Fibroblast of skin of left biceps (primary cell): ENCODE measurements around the gene MRTFB.
"Not testable (repeated sequence)": the region's sequence is repeated elsewhere in the genome, so short reads cannot be mapped to it uniquely, and the experiment has no call there.

ENCODE experiments used
- DNase-seq, 2 experiments: peaks; one replicate each; pipeline ENCODE4 v3.0.0-alpha.2; 2013; ENCODE audit warnings: low read depth in 2 of 2

Gene MRTFB

DNA sequence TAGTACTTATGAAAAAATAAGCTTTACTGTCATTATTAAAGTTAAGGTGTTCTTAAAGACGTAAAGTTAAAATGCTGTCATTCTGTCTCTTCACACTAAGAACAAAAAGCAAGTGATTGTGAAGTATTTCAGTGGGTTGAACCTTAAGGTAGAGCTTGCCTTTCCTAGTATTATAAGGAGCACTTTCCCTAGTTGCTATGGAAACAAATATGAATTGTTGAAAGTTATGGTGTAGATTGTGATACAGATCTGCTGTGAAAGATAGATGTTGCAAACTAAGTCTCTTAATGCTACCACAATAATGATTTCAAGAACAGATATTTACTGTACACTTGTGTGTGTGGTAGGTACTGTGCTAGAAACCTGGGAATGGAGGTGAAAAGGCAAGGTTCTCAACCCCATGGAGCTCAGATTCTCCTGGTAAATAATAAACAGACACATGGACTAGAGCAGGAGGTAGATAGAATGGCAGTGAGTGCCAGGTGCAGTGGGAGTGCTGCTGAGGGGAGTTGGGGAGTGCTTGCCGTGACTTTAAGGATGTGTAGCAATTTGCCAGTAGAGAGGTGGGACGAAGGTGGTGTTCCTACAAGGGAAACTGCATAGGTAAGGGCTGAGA is 34.7 kb downstream of the MRTFB start:
- DNase-seq = no peak

DNA sequence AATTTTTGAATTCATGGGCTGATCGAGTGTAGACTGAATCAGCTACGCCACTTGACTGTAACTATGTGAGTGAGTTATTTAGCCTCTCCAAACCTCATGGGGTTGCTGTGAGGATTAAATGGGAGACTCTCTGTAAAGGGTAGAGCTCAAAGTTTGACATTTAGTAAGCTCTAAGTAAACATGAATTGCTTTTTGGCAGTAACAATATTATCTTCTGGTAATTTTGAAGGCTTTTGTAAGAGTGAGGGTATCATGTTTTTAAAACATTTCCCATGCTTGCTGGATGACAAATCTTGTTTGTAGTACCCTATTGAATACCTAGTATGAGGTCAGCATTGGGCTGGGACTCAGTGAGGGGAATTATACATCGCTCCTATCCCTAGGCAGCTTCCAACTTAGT is 35.3 kb downstream of the MRTFB start:
- no peak for DNase-seq

GRCh38 chr16:14106961-14107360 is 35.8 kb downstream of the MRTFB start:
- DNase-seq = no peak

GRCh38 chr16:14109077-14109775 is 38.1 kb downstream of the MRTFB start:
- DNase-seq = no peak

DNA sequence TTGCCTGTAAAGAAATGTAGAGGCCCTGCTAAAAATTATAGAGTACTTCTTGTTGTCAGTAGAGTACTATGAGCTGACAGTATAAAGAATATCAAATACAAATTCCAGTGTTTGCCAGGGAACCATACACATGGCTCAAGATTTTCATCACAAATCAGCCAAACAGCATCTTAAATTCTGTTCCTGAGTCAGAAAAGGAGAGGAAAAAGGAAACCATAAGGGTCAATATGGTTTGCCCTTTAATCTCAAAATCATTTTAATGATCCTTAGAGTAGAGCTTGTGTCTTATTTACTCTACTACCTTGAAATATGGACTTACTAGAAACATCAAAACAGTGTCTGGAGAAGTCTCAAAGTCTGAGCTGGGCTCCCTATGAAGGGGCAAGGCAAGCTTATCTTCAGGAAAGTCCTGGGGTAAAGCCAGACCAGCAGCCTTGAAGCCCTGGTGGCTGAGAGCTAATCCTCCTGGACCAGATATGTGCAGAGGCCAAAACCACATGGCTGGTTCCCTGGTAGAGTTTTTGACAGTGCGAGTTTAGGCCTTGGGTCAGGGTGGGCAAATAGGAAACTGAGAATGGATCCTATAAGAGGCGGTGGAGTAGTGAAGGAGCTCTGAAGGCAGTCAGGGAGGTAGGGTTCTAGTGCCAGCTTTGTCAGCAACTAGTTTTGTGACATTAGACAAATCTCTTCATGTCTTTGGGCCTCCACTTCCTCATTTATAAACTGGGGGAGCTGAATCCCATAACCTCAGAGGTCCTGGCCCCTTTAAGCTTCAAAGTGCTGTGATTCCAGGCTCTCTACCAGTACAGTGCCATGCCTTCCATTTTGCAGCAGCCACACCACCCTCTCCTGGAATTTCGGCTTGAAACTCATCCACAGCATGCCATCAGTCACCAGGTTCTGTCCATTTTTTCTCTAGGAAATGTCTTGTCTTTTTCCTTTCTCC is 38.9 kb downstream of the MRTFB start:
- DNase-seq = no peak

GRCh38 chr16:14110728-14111251 is 39.7 kb downstream of the MRTFB start:
- DNase-seq = no peak

GRCh38 chr16:14111713-14112538 is 40.8 kb downstream of the MRTFB start:
- no peak for DNase-seq

GRCh38 chr16:14112539-14112856 is 41.4 kb downstream of the MRTFB start:
- DNase-seq = no peak

GRCh38 chr16:14113344-14113743 is 42.2 kb downstream of the MRTFB start:
- no peak for DNase-seq

- no peak for DNase-seq
These were observed 45.9 kb downstream of the MRTFB start for GRCh38 chr16:14117051-14117450.

DNA sequence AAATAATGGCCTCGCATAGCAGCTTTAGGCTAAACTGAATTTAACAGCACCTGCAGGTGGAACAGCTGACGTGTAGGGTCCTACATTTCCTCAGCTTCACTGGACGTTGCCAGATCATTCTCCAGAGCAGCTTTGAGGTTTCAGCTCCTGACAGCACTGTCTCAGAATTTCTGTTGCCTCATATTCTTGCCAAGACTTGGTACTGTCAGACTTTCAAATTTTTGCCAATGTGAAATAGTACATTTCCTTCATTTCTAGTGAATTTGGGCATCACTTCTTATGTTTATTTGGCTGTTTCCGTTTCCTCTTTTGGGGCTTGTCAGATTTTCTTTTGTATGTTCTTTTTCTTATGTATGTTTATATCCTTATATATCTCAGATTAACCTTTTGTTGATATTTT is 48.7 kb downstream of the MRTFB start:
- DNase-seq = no peak

DNA sequence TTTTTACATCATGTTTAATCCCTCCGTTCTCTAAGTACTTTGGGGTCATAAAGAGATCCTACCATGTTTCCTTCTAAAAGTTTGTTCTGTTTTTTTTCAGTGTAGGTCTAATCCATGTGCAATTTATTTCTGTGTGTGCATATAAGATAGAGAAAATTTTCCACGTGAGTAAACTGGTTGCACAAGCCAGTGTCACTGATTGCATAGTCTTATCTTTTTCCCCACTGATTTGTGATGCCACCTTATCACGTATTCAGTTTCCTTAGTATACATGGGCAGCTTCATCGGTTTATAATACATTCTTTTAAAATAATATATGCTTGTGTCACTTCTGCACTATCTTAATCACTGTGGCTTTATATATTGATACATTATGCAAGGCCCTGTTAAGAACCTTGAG is 49.2 kb downstream of the MRTFB start:
- DNase-seq = no peak

DNA sequence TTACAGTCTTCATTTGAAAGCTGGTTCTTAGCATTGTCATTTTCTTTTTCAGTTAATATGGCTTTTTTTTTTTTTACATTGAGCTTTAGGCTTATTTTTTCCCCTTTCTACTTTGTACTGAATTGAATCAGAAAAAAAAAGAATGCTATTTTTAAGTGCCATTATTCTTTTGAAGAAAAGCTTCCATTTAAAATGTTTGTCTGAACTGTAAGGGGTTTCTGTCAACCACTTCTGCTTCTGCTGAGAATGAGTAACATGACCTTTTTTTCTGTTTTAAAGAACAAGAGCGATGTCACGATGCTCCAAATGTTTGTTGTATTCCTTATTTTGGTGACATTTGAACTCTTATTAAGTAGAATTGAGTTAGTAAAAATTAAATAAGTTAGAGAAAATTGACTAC is 50.0 kb downstream of the MRTFB start:
- no peak for DNase-seq

DNA sequence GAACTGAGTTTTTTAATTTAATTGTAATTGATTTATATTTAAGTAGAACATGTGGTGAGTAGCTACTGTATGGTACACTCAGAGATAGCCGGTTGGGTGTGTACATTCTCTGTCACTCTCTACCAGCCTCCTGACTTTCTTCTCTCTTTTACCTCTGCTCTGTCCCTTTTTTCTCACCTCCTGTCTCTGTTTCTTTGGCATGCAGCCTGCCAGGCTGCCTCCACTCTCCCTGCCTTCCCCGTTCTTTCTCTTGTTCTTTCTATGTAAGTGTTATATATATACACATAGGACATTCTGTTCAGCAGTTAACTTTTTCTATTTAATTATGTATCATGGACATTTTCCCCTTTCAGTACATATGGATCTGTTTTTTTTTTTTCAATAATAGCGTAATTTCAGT is 50.8 kb downstream of the MRTFB start:
- DNase-seq = no peak

GRCh38 chr16:14122430-14122829 is 51.3 kb downstream of the MRTFB start:
- not testable (repeated sequence) for DNase-seq

GRCh38 chr16:14125000-14125681 is 54.0 kb downstream of the MRTFB start:
- DNase-seq = no peak

GRCh38 chr16:14125708-14126107 is 54.6 kb downstream of the MRTFB start:
- DNase-seq = no peak

GRCh38 chr16:14128097-14128496 is 57.0 kb downstream of the MRTFB start:
- DNase-seq = no peak

- DNase-seq = no peak
These were observed 58.4 kb downstream of the MRTFB start for GRCh38 chr16:14129502-14129901.

- no peak for DNase-seq
These were observed 60.9 kb downstream of the MRTFB start for GRCh38 chr16:14131774-14132695.
